ENCODE data around the gene EPHB2.

GRCh38 chr1:22688466-22688865 lies 22.2 kb upstream of the EPHB2 start:
- TF ChIP-seq CTCF (IDR thresholded peaks at IDR 0.05; ENCODE audit: low read depth, low read length) (no peak), POLR2A (IDR thresholded peaks at IDR 0.05; ENCODE audit: extremely low read depth, insufficient read length) (no peak), MYC (IDR thresholded peaks at IDR 0.05; ENCODE audit: low read depth, low read length) (no peak), MAX (IDR thresholded peaks at IDR 0.05; ENCODE audit: low read depth, low read length) (no peak)
